Gastroesophageal sphincter (tissue), 4 donors: ENCODE measurements around the gene S100B. TPM values are rescaled to one million over a fixed set of nuclear protein-coding genes. Genes with fewer than 3 reads are reported as not detected.

ENCODE experiments used
- ATAC-seq: fragments of 150-250 bp; one replicate; pipeline ENCODE4 v1.9.1; 2016; ENCODE audit warnings: mild to moderate bottlenecking, moderate library complexity
- H3K27ac ChIP-seq, 4 donors: fragments of 200-600 bp; sonication (generic) in 3 of 4; 1 replicate in 3 of 4; 2 replicates in 1 of 4; pipeline ENCODE4 v1.5.1; 2016 to 2019
- H3K27me3 ChIP-seq: fragments of 200-600 bp; sonication (generic); one replicate; pipeline ENCODE4 v1.5.1; 2019
- H3K36me3 ChIP-seq, 2 donors: fragments of 200-600 bp; sonication (generic); one replicate each; pipeline ENCODE4 v1.5.1; 2019; ENCODE audit warnings: control low read depth in 1 of 2
- H3K4me1 ChIP-seq, 3 donors: fragments of 200-600 bp; sonication (generic); 1 replicate in 2 of 3; 2 replicates in 1 of 3; pipeline ENCODE4 v1.5.1; 2016 to 2019; ENCODE audit warnings: control low read depth in 2 of 3
- H3K4me3 ChIP-seq, 2 donors: fragments of 200-600 bp; sonication (generic); one replicate each; pipeline ENCODE4 v1.5.1; 2019; ENCODE audit warnings: mild to moderate bottlenecking in 1 of 2, moderate library complexity in 1 of 2
- H3K9me3 ChIP-seq, 3 donors: fragments of 200-600 bp; sonication (generic); one replicate each; pipeline ENCODE4 v1.5.1; 2017 to 2019; ENCODE audit warnings: control low read depth in 2 of 3
- EP300 ChIP-seq: sonication (generic); formaldehyde crosslinking; IDR thresholded peaks from one replicate; pipeline ENCODE4 v1.6.1; 2017; ENCODE audit warnings: antibody characterized with exemption, mild to moderate bottlenecking
- POLR2A ChIP-seq, 2 donors: fragments of 450-650 bp; IDR thresholded peaks; one replicate each; pipeline ENCODE4 v1.6.1; 2017; ENCODE audit warnings: antibody characterized with exemption in 2 of 2, mild to moderate bottlenecking in 2 of 2, moderate library complexity in 1 of 2
- POLR2AphosphoS5 ChIP-seq: sonication (generic); formaldehyde crosslinking; IDR thresholded peaks from one replicate; pipeline ENCODE4 v1.6.1; 2017; ENCODE audit warnings: antibody characterized with exemption
- WGBS, 2 donors: methylation state at CpG; one replicate each; pipeline ENCODE4 v1.1.5; 2018; ENCODE audit warnings: low coverage in 1 of 2; 5-methylcytosine and 5-hydroxymethylcytosine counted together
- total RNA-seq, 4 donors: library from RNA; depleted of rRNA; stranded (reverse); fragments of >200 nt; gene quantifications; one replicate each; pipeline ENCODE4 v1.1.0, GENCODE V29; 2016
- TF ChIP-seq, protein P1 (sequence below), 4 experiments: fragments of 200-600 bp in 2 of 4; fragments of 450-650 bp in 2 of 4; sonication (generic) in 1 of 4; IDR thresholded peaks; one replicate each; pipeline ENCODE4 v1.5.1; 2017 to 2019; ENCODE audit warnings: antibody characterized with exemption in 4 of 4, mild to moderate bottlenecking in 2 of 4, moderate library complexity in 2 of 4

Gene S100B
- total RNA-seq, 4 donors from 2014 or later, result 22.6 to 31.6 (median 27.7) TPM

DNA sequence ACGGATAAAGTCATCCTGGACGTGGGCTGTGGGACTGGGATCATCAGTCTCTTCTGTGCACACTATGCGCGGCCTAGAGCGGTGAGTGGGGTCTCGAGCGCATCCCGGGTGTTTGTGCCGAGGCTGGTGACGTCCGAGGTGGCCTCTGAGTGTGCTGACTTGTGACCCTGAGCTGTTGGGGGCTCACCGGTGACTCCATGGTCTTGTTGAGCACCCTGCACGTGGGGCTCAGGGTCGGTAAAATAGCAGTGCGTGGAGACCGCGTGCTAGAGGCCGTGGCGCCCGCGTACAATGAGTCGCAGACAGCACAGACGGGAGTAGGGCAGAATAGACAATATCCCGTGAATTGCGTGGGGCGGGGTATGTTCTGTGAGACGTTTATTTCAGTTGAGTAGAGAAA is 43.7 kb upstream of the S100B start:
- no peak for ATAC-seq
- TF ChIP-seq POLR2A (IDR thresholded peaks at IDR 0.05) (no peak), EP300 (no peak), POLR2AphosphoS5 (no peak)
- TF ChIP-seq, protein P1, sequence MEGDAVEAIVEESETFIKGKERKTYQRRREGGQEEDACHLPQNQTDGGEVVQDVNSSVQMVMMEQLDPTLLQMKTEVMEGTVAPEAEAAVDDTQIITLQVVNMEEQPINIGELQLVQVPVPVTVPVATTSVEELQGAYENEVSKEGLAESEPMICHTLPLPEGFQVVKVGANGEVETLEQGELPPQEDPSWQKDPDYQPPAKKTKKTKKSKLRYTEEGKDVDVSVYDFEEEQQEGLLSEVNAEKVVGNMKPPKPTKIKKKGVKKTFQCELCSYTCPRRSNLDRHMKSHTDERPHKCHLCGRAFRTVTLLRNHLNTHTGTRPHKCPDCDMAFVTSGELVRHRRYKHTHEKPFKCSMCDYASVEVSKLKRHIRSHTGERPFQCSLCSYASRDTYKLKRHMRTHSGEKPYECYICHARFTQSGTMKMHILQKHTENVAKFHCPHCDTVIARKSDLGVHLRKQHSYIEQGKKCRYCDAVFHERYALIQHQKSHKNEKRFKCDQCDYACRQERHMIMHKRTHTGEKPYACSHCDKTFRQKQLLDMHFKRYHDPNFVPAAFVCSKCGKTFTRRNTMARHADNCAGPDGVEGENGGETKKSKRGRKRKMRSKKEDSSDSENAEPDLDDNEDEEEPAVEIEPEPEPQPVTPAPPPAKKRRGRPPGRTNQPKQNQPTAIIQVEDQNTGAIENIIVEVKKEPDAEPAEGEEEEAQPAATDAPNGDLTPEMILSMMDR (IDR thresholded peaks at IDR 0.05), result no peak
- no peaks in the 10 kb centered on the region for H3K27me3 ChIP-seq
- H3K9me3 ChIP-seq, result no peaks in the 10 kb centered on the region
- H3K4me1 ChIP-seq, result no peaks in the 10 kb centered on the region
- no peak overlapping the region for H3K27ac ChIP-seq
- WGBS, 2 donors, result 60 to 92% methylated on average over 1 to 15 of the region's 27 CpGs
- no peak overlapping the region for H3K4me3 ChIP-seq
- H3K36me3 ChIP-seq, result peaks cover 0 to 98% of the 10 kb centered on the region in 2 donors

DNA sequence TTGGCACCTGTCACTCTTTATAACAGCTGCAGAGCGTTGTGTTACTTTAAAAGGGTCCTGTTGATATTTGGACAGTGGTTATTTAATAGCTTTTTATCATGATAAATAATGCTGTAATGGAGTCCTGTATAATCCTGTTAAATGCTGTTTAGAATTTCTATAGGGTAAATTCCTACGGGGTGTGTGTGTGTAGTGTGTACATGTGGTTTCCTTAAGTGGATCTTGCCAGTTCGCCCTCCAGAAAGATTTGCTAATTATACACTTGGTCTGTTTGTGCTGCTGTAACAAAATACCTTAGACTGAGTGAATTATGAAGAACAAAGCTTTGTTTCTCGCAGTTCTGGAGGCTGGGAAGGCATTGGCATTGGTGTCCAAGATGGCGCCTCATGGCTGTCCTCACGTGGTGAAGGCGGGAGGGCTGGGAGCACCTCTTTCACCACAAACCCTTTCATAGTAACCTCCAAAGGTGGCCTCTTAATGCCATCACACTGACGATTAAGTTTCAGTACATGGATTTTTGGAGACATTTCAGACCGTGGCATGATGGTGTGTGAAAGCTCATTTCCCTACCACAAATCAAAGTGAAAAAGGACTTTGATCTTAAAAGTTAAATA is 41.8 kb upstream of the S100B start:
- peaks cover 0 to 3% (median 0%) of the 10 kb centered on the region in 3 donors for H3K4me1 ChIP-seq
- no peak overlapping the region for H3K4me3 ChIP-seq
- TF ChIP-seq, protein P1 (IDR thresholded peaks at IDR 0.05), result no peak
- TF ChIP-seq EP300, result no peak
- no peak for TF ChIP-seq POLR2A (IDR thresholded peaks at IDR 0.05)
- TF ChIP-seq POLR2AphosphoS5, result no peak
- H3K27me3 ChIP-seq, result no peaks in the 10 kb centered on the region
- ATAC-seq, result no peak
- H3K27ac ChIP-seq, result no peak overlapping the region
- no peaks in the 10 kb centered on the region for H3K9me3 ChIP-seq
- peaks cover 0 to 96% of the 10 kb centered on the region in 2 donors for H3K36me3 ChIP-seq
- WGBS, 2 donors, result 86 to 98% methylated on average over 4 to 9 of the region's 9 CpGs

DNA sequence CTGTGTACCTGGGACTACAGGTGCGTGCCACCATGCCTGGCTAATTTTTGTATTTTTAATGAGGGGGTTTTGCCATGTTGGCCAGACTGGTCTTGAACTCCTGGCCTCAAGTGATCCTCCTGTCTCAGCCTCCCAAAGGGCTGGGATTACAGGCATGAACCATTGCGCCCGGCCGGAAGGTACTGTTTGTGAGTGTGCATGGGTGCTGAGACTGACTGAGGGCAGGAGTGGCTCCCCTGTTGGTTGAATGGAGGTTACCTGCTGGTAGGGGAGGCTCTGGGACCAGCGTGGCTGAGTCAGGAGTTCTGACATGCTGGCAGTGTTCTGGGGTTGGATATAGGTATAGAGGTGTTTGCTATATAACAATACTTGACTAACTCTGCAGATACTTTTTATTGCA is 41.0 kb upstream of the S100B start:
- TF ChIP-seq, protein P1 (IDR thresholded peaks at IDR 0.05), result no peak
- TF ChIP-seq POLR2AphosphoS5, result no peak
- no peak for TF ChIP-seq POLR2A (IDR thresholded peaks at IDR 0.05)
- TF ChIP-seq EP300, result no peak
- Histone ChIP-seq H3K27ac (no peak overlapping the region), H3K36me3 (peaks cover 0 to 94% of the 10 kb centered on the region in 2 donors), H3K4me1 (peaks cover 0 to 11% (median 0%) of the 10 kb centered on the region in 3 donors), H3K9me3 (no peaks in the 10 kb centered on the region), H3K27me3 (no peaks in the 10 kb centered on the region), H3K4me3 (no peak overlapping the region)
- no peak for ATAC-seq
- WGBS, 2 donors, result 100% methylated on average over 1 to 4 of the region's 5 CpGs

DNA sequence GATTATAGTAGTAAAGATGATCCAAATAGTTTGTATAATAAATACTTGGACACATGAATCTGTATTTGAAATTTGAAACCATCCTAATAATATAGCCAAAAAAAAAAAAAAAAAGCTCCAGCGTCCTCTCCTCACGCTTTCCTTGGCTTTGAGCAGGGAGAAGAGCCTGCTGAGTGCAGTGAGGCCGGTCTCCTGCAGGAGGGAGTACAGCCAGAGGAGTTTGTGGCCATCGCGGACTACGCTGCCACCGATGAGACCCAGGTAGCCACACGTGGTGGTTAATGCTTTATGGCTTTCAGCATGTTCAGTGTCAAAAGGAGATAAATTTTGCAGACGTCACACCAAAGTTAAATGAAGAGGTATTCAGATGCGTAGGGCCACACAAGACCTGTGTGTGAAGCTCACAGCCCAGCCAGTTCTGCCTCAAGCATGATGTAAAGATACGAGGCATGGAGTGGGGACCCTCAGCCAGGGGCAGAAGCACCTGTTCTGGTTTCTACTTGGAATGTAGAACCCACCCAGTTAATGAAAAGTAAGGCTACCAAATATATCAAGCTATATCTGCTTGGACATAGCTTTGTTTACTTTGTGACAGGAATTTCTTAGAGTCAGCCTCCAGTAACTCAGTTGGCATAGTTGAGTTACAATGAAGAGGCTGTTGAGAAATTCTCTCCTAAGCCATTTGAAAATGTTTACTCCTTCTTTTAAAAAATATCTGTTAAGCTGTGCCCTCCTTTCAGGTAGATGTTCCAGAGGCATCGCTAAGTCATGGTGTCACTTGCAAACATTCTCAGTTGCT is 38.7 kb upstream of the S100B start:
- no peak overlapping the region for H3K27ac ChIP-seq
- peaks cover 0 to 33% (median 0%) of the 10 kb centered on the region in 3 donors for H3K4me1 ChIP-seq
- no peak for ATAC-seq
- H3K9me3 ChIP-seq, result no peaks in the 10 kb centered on the region
- H3K36me3 ChIP-seq, result peaks cover 0 to 73% of the 10 kb centered on the region in 2 donors
- H3K27me3 ChIP-seq, result no peaks in the 10 kb centered on the region
- no peak overlapping the region for H3K4me3 ChIP-seq
- 89% methylated on average over 5 to 12 of the region's 12 CpGs for WGBS, 2 donors
- TF ChIP-seq POLR2AphosphoS5, result no peak
- TF ChIP-seq, protein P1 (IDR thresholded peaks at IDR 0.05), result no peak
- no peak for TF ChIP-seq EP300
- no peak for TF ChIP-seq POLR2A (IDR thresholded peaks at IDR 0.05)
